ENCODE results near the gene ISM2.

Gene ISM2

GRCh38 chr14:77459072-77459723 is 39.4 kb downstream of the ISM2 start:
- peak; percentile 16 for DNase-seq

- DNase-seq: no peak
Measured at GRCh38 chr14:77458249-77458950, 40.2 kb downstream of the ISM2 start.

GRCh38 chr14:77457522-77458248 is 40.9 kb downstream of the ISM2 start, which contains the start of the genes AHSA1 and VIPAS39:
Gene AHSA1, plus strand, starts transcription at chr14:77458093. Its CDS starts 97 bp downstream, at chr14:77458190.
Gene VIPAS39, minus strand, starts transcription at chr14:77457601. Its CDS starts 3,499 bp downstream, at chr14:77454102.
- DNase-seq: peak; percentile 94

GRCh38 chr14:77457115-77457521 is 41.5 kb downstream of the ISM2 start:
- DNase-seq: no peak

GRCh38 chr14:77455966-77456640 is 42.5 kb downstream of the ISM2 start:
- DNase-seq: no peak

GRCh38 chr14:77442196-77442595 is 56.4 kb downstream of the ISM2 start:
- DNase-seq: no peak

- DNase-seq: no peak
Measured at GRCh38 chr14:77439861-77440260, 58.8 kb downstream of the ISM2 start.

- DNase-seq: no peak
Measured at GRCh38 chr14:77438596-77438995, 60.0 kb downstream of the ISM2 start.

- DNase-seq: no peak
Measured at GRCh38 chr14:77436042-77436441, 62.6 kb downstream of the ISM2 start.

GRCh38 chr14:77426396-77426795 is 72.2 kb downstream of the ISM2 start:
- no peak for DNase-seq

- DNase-seq: no peak
Measured at GRCh38 chr14:77424862-77425261, 73.8 kb downstream of the ISM2 start.
